OCI-LY3 (cell line): ENCODE results near the gene RNPEPL1.

ENCODE experiments used
- CTCF ChIP-seq: fragments of 200-600, 300-600 bp; sonication (generic); IDR thresholded peaks from 2 replicates; pipeline ENCODE4 v1.5.1; 2014; ENCODE audit warnings: antibody characterized with exemption, low read length, low read depth
- EZH2phosphoT487 ChIP-seq: fragments of 200-600 bp; shearing (Covaris generic); IDR thresholded peaks from 2 replicates; pipeline ENCODE4 v1.6.1; 2018; ENCODE audit warnings: antibody characterized with exemption, mixed run types, low read depth

- TF ChIP-seq CTCF (no peak), EZH2phosphoT487 (no peak)
Measured at GRCh38 chr2:240597419-240598181, 29.3 kb downstream of the RNPEPL1 start.
